Chondrocyte (in vitro differentiated cells): ENCODE results near the gene VPS35L. TPM values are rescaled to one million over a fixed set of nuclear protein-coding genes. Genes with fewer than 3 reads are reported as not detected.

Experiments used
- DNase-seq: peaks from one replicate; pipeline ENCODE4 v3.0.0; 2021; ENCODE audit warnings: mixed read lengths, low spot score
- H3K27ac Mint-ChIP-seq: one replicate; pipeline ENCODE4 v1.8.0; 2021; ENCODE audit warnings: mild to moderate bottlenecking, moderate library complexity, mixed read lengths; ENCODE audit not compliant: unreplicated experiment
- H3K27me3 Mint-ChIP-seq: 2 replicates; pipeline ENCODE4 v1.8.0; 2021; ENCODE audit warnings: low read depth, mixed read lengths
- H3K36me3 Mint-ChIP-seq: 2 replicates; pipeline ENCODE4 v1.8.0; 2021; ENCODE audit warnings: low read depth, mixed read lengths
- H3K4me1 Mint-ChIP-seq: 2 replicates; pipeline ENCODE4 v1.8.0; 2021; ENCODE audit warnings: low read depth, mild to moderate bottlenecking, mixed read lengths
- H3K4me3 Mint-ChIP-seq: one replicate; pipeline ENCODE4 v1.8.0; 2021; ENCODE audit warnings: mild to moderate bottlenecking, moderate library complexity, mixed read lengths; ENCODE audit not compliant: unreplicated experiment
- H3K9me3 Mint-ChIP-seq: 2 replicates; pipeline ENCODE4 v1.8.0; 2021; ENCODE audit warnings: low read depth, mixed read lengths
- CTCF ChIP-seq: fragments of 200-600 bp; sonication (generic); IDR thresholded peaks from 2 replicates; pipeline ENCODE4 v1.5.0; 2021; ENCODE audit warnings: antibody characterized with exemption, mild to moderate bottlenecking, moderate library complexity
- total RNA-seq: library from RNA; stranded (reverse); gene quantifications from 3 replicates; pipeline ENCODE4 v1.2.1, GENCODE V29; 2021

The VPS35L gene
- total RNA-seq, 1 donor from 2014 or later: 68.7 TPM

GRCh38 chr16:19566362-19566761, 10.9 kb downstream of the VPS35L start:
- Mint-ChIP-seq H3K9me3 (peaks cover 6% of the 10 kb centered on the region), H3K4me1 (no peaks in the 10 kb centered on the region), H3K36me3 (peaks cover 23% of the 10 kb centered on the region), H3K27me3 (no peaks in the 10 kb centered on the region), H3K27ac (no peak overlapping the region), H3K4me3 (no peak overlapping the region)
- no peak for TF ChIP-seq CTCF
- DNase-seq: no peak

GRCh38 chr16:19567560-19567959, 12.1 kb downstream of the VPS35L start:
- peaks cover 6% of the 10 kb centered on the region for H3K9me3 Mint-ChIP-seq
- H3K4me1 Mint-ChIP-seq: no peaks in the 10 kb centered on the region

GRCh38 chr16:19573997-19574396, 18.5 kb downstream of the VPS35L start:
- Mint-ChIP-seq H3K27me3 (no peaks in the 10 kb centered on the region), H3K4me3 (no peak overlapping the region), H3K27ac (no peak overlapping the region), H3K36me3 (peaks cover 27% of the 10 kb centered on the region), H3K4me1 (no peaks in the 10 kb centered on the region), H3K9me3 (no peaks in the 10 kb centered on the region)
- no peak for DNase-seq
- TF ChIP-seq CTCF: no peak

More at GRCh38 chr16:19567560-19567959, 12.1 kb downstream of the VPS35L start:
- no peak for DNase-seq
- Mint-ChIP-seq H3K27ac (no peak overlapping the region), H3K4me3 (no peak overlapping the region), H3K36me3 (peaks cover 23% of the 10 kb centered on the region), H3K27me3 (no peaks in the 10 kb centered on the region)
- TF ChIP-seq CTCF: no peak

- DNase-seq: no peak
- no peaks in the 10 kb centered on the region for H3K4me1 Mint-ChIP-seq
- no peak for TF ChIP-seq CTCF
- peaks cover 30% of the 10 kb centered on the region for H3K36me3 Mint-ChIP-seq
- no peak overlapping the region for H3K27ac Mint-ChIP-seq
- no peak overlapping the region for H3K4me3 Mint-ChIP-seq
- no peaks in the 10 kb centered on the region for H3K27me3 Mint-ChIP-seq
- no peaks in the 10 kb centered on the region for H3K9me3 Mint-ChIP-seq
These were observed 19.1 kb downstream of the VPS35L start for GRCh38 chr16:19574615-19575014.

- H3K27me3 Mint-ChIP-seq: no peaks in the 10 kb centered on the region
- peaks cover 47% of the 10 kb centered on the region for H3K36me3 Mint-ChIP-seq
- H3K27ac Mint-ChIP-seq: no peak overlapping the region
- H3K4me3 Mint-ChIP-seq: no peak overlapping the region
- peaks cover 5% of the 10 kb centered on the region for H3K9me3 Mint-ChIP-seq
- H3K4me1 Mint-ChIP-seq: no peaks in the 10 kb centered on the region
- no peak for DNase-seq
- TF ChIP-seq CTCF: no peak
These were observed 23.0 kb downstream of the VPS35L start for GRCh38 chr16:19578378-19578971.
